ENCODE data around the gene TSKS. TPM values are rescaled to one million over a fixed set of nuclear protein-coding genes. Genes with fewer than 3 reads are reported as not detected.

The TSKS gene
- total RNA-seq, 1 donor from 2014 or later: 3.3 TPM

- intact Hi-C loops (cut with micrococcal nuclease): loop anchor here (2.0 kb wide), 1 partner anchor 91 kb away; the partner anchor contains the start of gene PRMT1
Observed at GRCh38 chr19:49767381-49767780, 4.3 kb upstream of the TSKS start.

- intact Hi-C loops (cut with micrococcal nuclease): loop anchor here (1.0 to 2.0 kb wide), 6 partner anchors 41 to 1053 kb away; partner anchors contain the start of genes AKT1S1, PNKP, PRMT1 and RRAS
Observed at GRCh38 chr19:49766930-49767299, 3.8 kb upstream of the TSKS start, which contains the start of gene AP2A1. Gene AP2A1 (plus strand): TSS chr19:49767001. CDS start chr19:49767134, 133 bp downstream.

GRCh38 chr19:49766007-49766929, 3.2 kb upstream of the TSKS start:
- intact Hi-C loops (cut with micrococcal nuclease): loop anchor here (1.0 to 2.0 kb wide), 6 partner anchors 42 to 1052 kb away; partner anchors contain the start of genes AKT1S1, PNKP, PRMT1 and RRAS

GRCh38 chr19:49764341-49764740, 1.2 kb upstream of the TSKS start:
- intact Hi-C loops (cut with micrococcal nuclease): no loop called here

- intact Hi-C loops (cut with micrococcal nuclease): no loop called here
Observed at GRCh38 chr19:49761625-49762311, 1.3 kb downstream of the TSKS start.

GRCh38 chr19:49761249-49761624, 1.9 kb downstream of the TSKS start:
- intact Hi-C loops (cut with micrococcal nuclease): no loop called here

- intact Hi-C loops (cut with micrococcal nuclease): no loop called here
Observed at GRCh38 chr19:49758292-49758691, 4.8 kb downstream of the TSKS start.

- intact Hi-C loops (cut with micrococcal nuclease): no loop called here
Observed at GRCh38 chr19:49755956-49756355, 7.2 kb downstream of the TSKS start.

GRCh38 chr19:49752701-49753100, 10.4 kb downstream of the TSKS start:
- intact Hi-C loops (cut with micrococcal nuclease): no loop called here

- intact Hi-C loops (cut with micrococcal nuclease): no loop called here
Observed at GRCh38 chr19:49749771-49750170, 13.3 kb downstream of the TSKS start.

- intact Hi-C loops (cut with micrococcal nuclease): no loop called here
Observed at GRCh38 chr19:49749055-49749716, 13.9 kb downstream of the TSKS start.

GRCh38 chr19:49746206-49746958, 16.7 kb downstream of the TSKS start:
- intact Hi-C loops (cut with micrococcal nuclease): no loop called here

GRCh38 chr19:49744946-49745381, 18.1 kb downstream of the TSKS start:
- intact Hi-C loops (cut with micrococcal nuclease): no loop called here

- intact Hi-C loops (cut with micrococcal nuclease): no loop called here
Observed at GRCh38 chr19:49741210-49741844, 21.8 kb downstream of the TSKS start.

GRCh38 chr19:49739933-49740332, 23.2 kb downstream of the TSKS start:
- intact Hi-C loops (cut with micrococcal nuclease): no loop called here

GRCh38 chr19:49739098-49739497, 24.0 kb downstream of the TSKS start:
- intact Hi-C loops (cut with micrococcal nuclease): no loop called here

GRCh38 chr19:49738268-49738667, 24.8 kb downstream of the TSKS start:
- intact Hi-C loops (cut with micrococcal nuclease): no loop called here

GRCh38 chr19:49730166-49730565, 32.9 kb downstream of the TSKS start:
- intact Hi-C loops (cut with micrococcal nuclease): no loop called here

- intact Hi-C loops (cut with micrococcal nuclease): no loop called here
Observed at GRCh38 chr19:49727217-49728030, 35.7 kb downstream of the TSKS start.
